H1 (cell line): ENCODE results near the gene LACTB. TPM values are rescaled to one million over a fixed set of nuclear protein-coding genes. Genes with fewer than 3 reads are reported as not detected.

Experiments used
- CTCF ChIA-PET: fragments of 300-600 bp; sonication (Branson Sonifier 250); formaldehyde crosslinking; loops from one replicate; lab custom pipeline; 2021; ENCODE audit not compliant: partially characterized antibody; lab: Charles Lee
- POLR2A ChIA-PET: fragments of 300-600 bp; sonication (Branson Sonifier 250); formaldehyde crosslinking; loops from one replicate; lab custom pipeline; 2021; ENCODE audit warnings: inconsistent platforms; ENCODE audit not compliant: partially characterized antibody; lab: Charles Lee
- DNase-seq, 2 experiments: peaks; one replicate each; pipeline versions ENCODE4 v3.0.0 to v3.0.0-alpha.2; 2010 to 2022; ENCODE audit warnings: low spot score in 2 of 2, low read depth in 1 of 2, mixed read lengths in 1 of 2
- FAIRE-seq: peaks from 2 replicates; lab custom pipeline; 2011; peaks lifted over from hg19 to GRCh38; lab: Jason Lieb, UNC
- H2AFZ ChIP-seq: 2 replicates; pipeline ENCODE4 v1.8.1; 2012; ENCODE audit warnings: low read length, inconsistent platforms
- H2AK5ac ChIP-seq: 2 replicates; pipeline ENCODE4 v1.6.1; 2013; ENCODE audit warnings: low read depth, low read length
- H2BK120ac ChIP-seq: replicated peaks from 2 replicates; pipeline ENCODE3; 2013; ENCODE audit warnings: low read depth, low read length, inconsistent platforms
- H2BK12ac ChIP-seq: 2 replicates; pipeline ENCODE4 v1.6.1; 2013; ENCODE audit warnings: low read depth, low read length
- H2BK15ac ChIP-seq: 2 replicates; pipeline ENCODE4 v1.6.1; 2013; ENCODE audit warnings: low read length
- H2BK20ac ChIP-seq: 2 replicates; pipeline ENCODE4 v1.6.1; 2013; ENCODE audit warnings: low read length
- H2BK5ac ChIP-seq: 2 replicates; pipeline ENCODE4 v1.6.1; 2013; ENCODE audit warnings: low read depth, low read length
- H3K14ac ChIP-seq: 2 replicates; pipeline ENCODE4 v1.6.1; 2013; ENCODE audit warnings: inconsistent platforms; ENCODE audit not compliant: insufficient read length
- H3K18ac ChIP-seq: 2 replicates; pipeline ENCODE4 v1.6.1; 2013; ENCODE audit warnings: low read length; ENCODE audit errors: extremely low read depth
- H3K23ac ChIP-seq: 2 replicates; pipeline ENCODE4 v1.6.1; 2013; ENCODE audit warnings: inconsistent platforms; ENCODE audit not compliant: insufficient read length
- H3K23me2 ChIP-seq: 2 replicates; pipeline ENCODE4 v1.6.1; 2013; ENCODE audit warnings: low read depth, low read length
- H3K27ac ChIP-seq: 2 replicates; pipeline ENCODE4 v1.6.1; 2011; ENCODE audit warnings: low read depth, low read length, inconsistent platforms
- H3K27me3 ChIP-seq, 4 experiments: replicated peaks in 1 of 4; 1 replicate in 1 of 4; 2 replicates in 3 of 4; pipeline versions ENCODE4 v1.6.1 to v1.8.1; 2011 to 2013; ENCODE audit warnings: low read length in 3 of 4, mild to moderate bottlenecking in 3 of 4, inconsistent platforms in 2 of 4, mixed read lengths in 2 of 4, moderate library complexity in 1 of 4; ENCODE audit not compliant: control insufficient read depth in 3 of 4, insufficient read depth in 3 of 4; ENCODE audit errors: extremely low read depth in 1 of 4
- H3K36me3 ChIP-seq, 4 experiments: 2 replicates each; pipeline versions ENCODE4 v1.6.1 to v1.8.1; 2011 to 2013; ENCODE audit warnings: mild to moderate bottlenecking in 4 of 4, low read length in 3 of 4, moderate library complexity in 2 of 4, control low read depth in 1 of 4, inconsistent platforms in 1 of 4; ENCODE audit not compliant: insufficient read depth in 4 of 4, control insufficient read depth in 2 of 4
- H3K4ac ChIP-seq: replicated peaks from 2 replicates; pipeline ENCODE3; 2013; ENCODE audit warnings: low read length, low read depth, mixed read lengths, inconsistent platforms; ENCODE audit not compliant: insufficient read length
- H3K4me1 ChIP-seq, 4 experiments: replicated peaks in 1 of 4; 1 replicate in 1 of 4; 2 replicates in 3 of 4; pipeline versions ENCODE4 v1.6.1 to v1.8.1; 2011 to 2013; ENCODE audit warnings: low read length in 3 of 4, inconsistent platforms in 2 of 4, mixed read lengths in 1 of 4; ENCODE audit not compliant: insufficient read depth in 4 of 4, control insufficient read depth in 3 of 4
- H3K4me2 ChIP-seq, 2 experiments: 2 replicates each; pipeline versions ENCODE4 v1.6.1 to v1.8.1; 2011 to 2013; ENCODE audit warnings: low read depth in 2 of 2, low read length in 2 of 2, control low read depth in 1 of 2, inconsistent platforms in 1 of 2, mild to moderate bottlenecking in 1 of 2; ENCODE audit not compliant: insufficient read depth in 1 of 2
- H3K4me3 ChIP-seq, 4 experiments: fragments of 200-600, 300-600 bp in 1 of 4; sonication (generic), shearing (Covaris generic), sonication (Bioruptor Twin) in 1 of 4; 2 replicates each; pipeline versions ENCODE4 v1.5.1 to v1.8.1; 2011 to 2016; ENCODE audit warnings: low read length in 4 of 4, low read depth in 3 of 4, control low read depth in 2 of 4, inconsistent platforms in 2 of 4, mild to moderate bottlenecking in 2 of 4, mixed read lengths in 1 of 4, moderate library complexity in 1 of 4; ENCODE audit not compliant: insufficient read depth in 2 of 4; ENCODE audit errors: extremely low read depth in 1 of 4
- H3K56ac ChIP-seq: replicated peaks from 2 replicates; pipeline ENCODE3; 2013; ENCODE audit warnings: low read depth, mild to moderate bottlenecking, mixed read lengths, low read length, inconsistent platforms; ENCODE audit not compliant: insufficient read length
- H3K79me1 ChIP-seq: 2 replicates; pipeline ENCODE4 v1.6.1; 2013; ENCODE audit warnings: low read depth, low read length, control low read depth
- H3K79me2 ChIP-seq, 2 experiments: 2 replicates each; pipeline versions ENCODE4 v1.6.1 to v1.8.1; 2012 to 2013; ENCODE audit warnings: low read length in 2 of 2, mild to moderate bottlenecking in 2 of 2, inconsistent platforms in 1 of 2; ENCODE audit not compliant: insufficient read depth in 2 of 2, control insufficient read depth in 1 of 2
- H3K9ac ChIP-seq, 4 experiments: replicated peaks in 1 of 4; 1 replicate in 1 of 4; 2 replicates in 3 of 4; pipeline versions ENCODE4 v1.6.1 to v1.8.1; 2011 to 2013; ENCODE audit warnings: low read depth in 3 of 4, low read length in 3 of 4, control low read depth in 2 of 4, mild to moderate bottlenecking in 2 of 4, moderate library complexity in 2 of 4, inconsistent platforms in 1 of 4; ENCODE audit errors: extremely low read depth in 1 of 4
- H3K9me3 ChIP-seq, 2 experiments: 2 replicates each; pipeline versions ENCODE4 v1.6.1 to v1.8.1; 2012 to 2013; ENCODE audit warnings: mild to moderate bottlenecking in 2 of 2, moderate library complexity in 2 of 2, control low read depth in 1 of 2, inconsistent platforms in 1 of 2, low read depth in 1 of 2, low read length in 1 of 2, mixed read lengths in 1 of 2; ENCODE audit not compliant: insufficient read depth in 2 of 2
- H4K20me1 ChIP-seq, 2 experiments: replicated peaks in 1 of 2; 2 replicates each; pipeline versions ENCODE3 to v1.8.1; 2011 to 2013; ENCODE audit warnings: inconsistent platforms in 2 of 2, low read length in 2 of 2, mild to moderate bottlenecking in 1 of 2; ENCODE audit not compliant: insufficient read depth in 2 of 2, control insufficient read depth in 1 of 2
- H4K5ac ChIP-seq: 2 replicates; pipeline ENCODE4 v1.6.1; 2013; ENCODE audit warnings: low read length, low read depth, mixed read lengths, inconsistent platforms; ENCODE audit not compliant: insufficient read length
- H4K8ac ChIP-seq: 2 replicates; pipeline ENCODE4 v1.8.0; 2013; ENCODE audit warnings: mild to moderate bottlenecking, moderate library complexity, low read length, inconsistent platforms; ENCODE audit not compliant: insufficient read depth; ENCODE audit errors: extremely low read depth
- H4K91ac ChIP-seq: replicated peaks from 2 replicates; pipeline ENCODE3; 2013; ENCODE audit warnings: low read length, mixed read lengths, inconsistent platforms; ENCODE audit not compliant: insufficient read length
- ASH2L ChIP-seq: fragments of 200-600, 300-600 bp; sonication (generic); IDR thresholded peaks from one replicate; pipeline ENCODE4 v1.7.1; 2017; ENCODE audit warnings: low read length
- CHD2 ChIP-seq: IDR thresholded peaks from 2 replicates; pipeline ENCODE4 v1.6.1; 2012; ENCODE audit warnings: low read length, improper control_type of control experiment
- CTCF ChIP-seq, 3 experiments: IDR thresholded peaks; 1 replicate in 2 of 3; 2 replicates in 1 of 3; pipeline versions ENCODE4 v1.5.1 to v1.6.1; 2011; ENCODE audit warnings: low read length in 3 of 3, mild to moderate bottlenecking in 3 of 3, inconsistent platforms in 2 of 3, low read depth in 1 of 3, moderate library complexity in 1 of 3; ENCODE audit not compliant: insufficient read depth in 1 of 3; ENCODE audit errors: control extremely low read depth in 1 of 3
- EZH2 ChIP-seq: fragments of 200-600 bp; sonication (generic); IDR thresholded peaks from 2 replicates; pipeline ENCODE4 v1.7.1; 2012; ENCODE audit warnings: low read depth, mild to moderate bottlenecking, moderate library complexity, low read length, inconsistent platforms; ENCODE audit not compliant: severe bottlenecking
- KDM5A ChIP-seq: fragments of 200-600 bp; IDR thresholded peaks from 2 replicates; pipeline ENCODE4 v1.7.1; 2012; ENCODE audit warnings: mild to moderate bottlenecking, low read length, inconsistent platforms, mixed read lengths
- RBBP5 ChIP-seq: IDR thresholded peaks from 2 replicates; pipeline ENCODE4 v1.7.1; 2012; ENCODE audit warnings: low read depth, mild to moderate bottlenecking, inconsistent platforms, low read length, moderate library complexity, borderline replicate concordance
- RFX5 ChIP-seq: IDR thresholded peaks from 2 replicates; pipeline ENCODE4 v1.6.1; 2011; ENCODE audit warnings: low read depth, low read length, improper control_type of control experiment, borderline replicate concordance
- SRF ChIP-seq: IDR thresholded peaks from 2 replicates; pipeline ENCODE4 v1.6.1; 2011; ENCODE audit warnings: mild to moderate bottlenecking, low read depth, low read length, moderate library complexity
- TAF7 ChIP-seq: optimal IDR thresholded peaks from 2 replicates; pipeline ENCODE3; 2011; ENCODE audit warnings: low read depth, mild to moderate bottlenecking, inconsistent platforms, low read length, moderate library complexity, borderline replicate concordance
- TEAD4 ChIP-seq: IDR thresholded peaks from 2 replicates; pipeline ENCODE4 v1.6.1; 2012; ENCODE audit warnings: low read depth, low read length, inconsistent platforms, mixed read lengths
- WGBS, 2 experiments: shearing (Covaris generic) in 1 of 2; methylation state at CpG; one replicate each; pipeline versions ENCODE4 v1.1.6 to v1.1.7; 2013 to 2015; ENCODE audit warnings: low lambda C conversion rate in 2 of 2, mixed read lengths in 2 of 2, inconsistent platforms in 1 of 2, low coverage in 1 of 2, missing lambda C conversion rate in 1 of 2; ENCODE audit not compliant: insufficient replicate concordance in 2 of 2, insufficient coverage in 1 of 2, insufficient read length in 1 of 2; ENCODE audit errors: extremely low coverage in 1 of 2, missing lambda C conversion rate in 1 of 2; 5-methylcytosine and 5-hydroxymethylcytosine counted together
- polyA plus RNA-seq, 7 experiments: library from polyadenylated mRNA; depleted of rRNA in 3 of 7; stranded (reverse) in 5 of 7; unstranded in 2 of 7; fragments of >200 nt in 5 of 7; fragments of 200-250 nt in 2 of 7; gene quantifications; 1 replicate in 5 of 7; 2 replicates in 1 of 7; 4 replicates in 1 of 7; pipeline versions ENCODE4 v1.2.1 to v1.2.3, GENCODE V29; 2011 to 2013; ENCODE audit warnings: missing spikeins in 2 of 7, mixed read lengths in 2 of 7
- total RNA-seq: library from RNA; stranded (reverse); fragmentation: NEBNext Ultra II Directional; extraction: Animal tissue kit (Norgen Biotek cat#: 25700); gene quantifications from 2 replicates; pipeline ENCODE4 v1.2.1, GENCODE V29; 2021

The LACTB gene
- total and polyA plus RNA-seq, 2 of the 8 experiments (the other 6 are each of a cell fraction or from before 2014, with no cell fraction given), result 5.8 to 14.9 TPM

DNA sequence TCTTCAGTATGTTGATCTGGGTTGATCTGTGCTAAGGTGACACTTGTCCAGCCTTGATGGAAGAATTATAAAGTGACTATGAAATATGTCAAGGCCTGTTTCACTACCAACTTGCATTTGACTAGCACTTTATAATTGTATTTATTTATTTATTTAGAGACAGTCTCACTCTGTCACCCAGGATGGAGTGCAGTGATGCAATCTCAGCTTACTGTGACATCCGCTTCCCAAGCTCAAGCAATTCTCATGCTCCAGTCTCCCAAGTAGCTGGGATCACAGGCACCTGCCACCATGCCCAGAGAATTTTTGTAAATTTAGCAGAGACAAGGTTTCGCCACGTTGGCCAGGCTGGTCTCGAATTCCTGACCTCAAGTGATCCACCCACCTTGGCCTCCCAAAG, 25.5 kb upstream of the LACTB start:
- Histone ChIP-seq H2BK15ac (no peak overlapping the region), H3K79me1 (no peaks in the 10 kb centered on the region), H4K5ac (no peak overlapping the region), H3K18ac (no peak overlapping the region), H4K8ac (no peak overlapping the region), H3K4me2 (no peak overlapping the region), H3K4me1 (peaks cover 0 to 2% (median 0%) of the 10 kb centered on the region in 4 experiments; a peak in 1 of 7 replicates), H2BK5ac (no peak overlapping the region), H3K36me3 (no peaks in the 10 kb centered on the region), H4K20me1 (no peaks in the 10 kb centered on the region), H3K4ac (no peak overlapping the region), H3K27ac (no peak overlapping the region), H3K9ac (no peak overlapping the region), H2BK12ac (no peak overlapping the region), H3K27me3 (no peaks in the 10 kb centered on the region), H3K23me2 (no peaks in the 10 kb centered on the region), H2AFZ (no peak overlapping the region), H3K56ac (no peak overlapping the region), H3K4me3 (no peak overlapping the region), H3K14ac (no peak overlapping the region), H4K91ac (no peak overlapping the region), H2BK120ac (no peak overlapping the region), H2AK5ac (no peak overlapping the region), H3K23ac (no peak overlapping the region), H2BK20ac (no peak overlapping the region), H3K79me2 (no peaks in the 10 kb centered on the region), H3K9me3 (peaks cover 0 to 4% of the 10 kb centered on the region in 2 experiments; a peak in 1 of 4 replicates)
- no peak for DNase-seq
- ChIA-PET POLR2A (interaction anchor here (0.9 to 18.5 kb wide), 3 partner anchors 27 to 52 kb away, joined by 3 to 325 read pairs (median 179); partner anchors contain the start of gene TPM1), CTCF (interaction anchor here (0.6 to 1.8 kb wide), 4 partner anchors 10 to 957 kb away, joined by 3 to 6 read pairs (median 4); no protein-coding TSS in a partner anchor)
- WGBS, 2 experiments, result 99% methylated on average over 4 of the region's 4 CpGs; no CpG with 5 or more reads in 1 of the 2 experiments
- FAIRE-seq, result no peak
- no peak for TF ChIP-seq CHD2
- no peak for TF ChIP-seq TAF7
- TF ChIP-seq RBBP5, result no peak
- TF ChIP-seq EZH2, result no peak
- TF ChIP-seq RFX5, result no peak
- TF ChIP-seq KDM5A, result no peak
- TF ChIP-seq CTCF (IDR thresholded peaks at IDR 0.05; ENCODE audit: control extremely low read depth in 1 of 3, insufficient read depth in 1 of 3, low read depth in 1 of 3, low read length in 3 of 3), result no peak
- TF ChIP-seq SRF, result no peak
- TF ChIP-seq ASH2L, result no peak
- TF ChIP-seq TEAD4, result no peak
